COLO829 (cell line): ENCODE data around the gene KRTAP9-2.
"Not testable (repeated sequence)": the region's sequence is repeated elsewhere in the genome, so short reads cannot be mapped to it uniquely, and the experiment has no call there.

Source experiments
- DNase-seq: peaks from one replicate; pipeline ENCODE4 v3.0.0; 2012; ENCODE audit warnings: low spot score

Gene KRTAP9-2

GRCh38 chr17:41237116-41237515, 10.7 kb downstream of the KRTAP9-2 start:
- not testable (repeated sequence) for DNase-seq

- not testable (repeated sequence) for DNase-seq
These were observed 11.5 kb downstream of the KRTAP9-2 start, which contains the start of gene KRTAP9-8 for GRCh38 chr17:41237949-41238437. Gene KRTAP9-8, plus strand, starts transcription at chr17:41237999. Its CDS starts 53 bp downstream, at chr17:41238052.

- DNase-seq, result not testable (repeated sequence)
These were observed 20.7 kb downstream of the KRTAP9-2 start for GRCh38 chr17:41246995-41247787.

GRCh38 chr17:41249637-41250240, 23.3 kb downstream of the KRTAP9-2 start, which contains the start of gene KRTAP9-4:
Gene KRTAP9-4, plus strand, starts transcription at chr17:41249687. Its CDS starts 34 bp downstream, at chr17:41249721.
- DNase-seq, result not testable (repeated sequence)

- no peak for DNase-seq
These were observed 24.8 kb downstream of the KRTAP9-2 start for GRCh38 chr17:41251261-41251660.

GRCh38 chr17:41254861-41255260, 28.4 kb downstream of the KRTAP9-2 start:
- DNase-seq, result no peak

- not testable (repeated sequence) for DNase-seq
These were observed 29.2 kb downstream of the KRTAP9-2 start, which contains the start of gene KRTAP9-9 for GRCh38 chr17:41255381-41256290. Gene KRTAP9-9, plus strand, starts transcription at chr17:41255384.

GRCh38 chr17:41256291-41256685, 29.8 kb downstream of the KRTAP9-2 start:
- no peak for DNase-seq

GRCh38 chr17:41258406-41258805, 32.0 kb downstream of the KRTAP9-2 start:
- DNase-seq, result no peak

GRCh38 chr17:41263212-41263611, 36.8 kb downstream of the KRTAP9-2 start:
- DNase-seq, result no peak

- no peak for DNase-seq
These were observed 38.2 kb downstream of the KRTAP9-2 start for GRCh38 chr17:41264599-41264998.

- no peak for DNase-seq
These were observed 38.6 kb downstream of the KRTAP9-2 start, which contains the start of gene KRTAP9-6 for GRCh38 chr17:41265078-41265477. Gene KRTAP9-6, plus strand, starts transcription at chr17:41265378. Its CDS starts 0 bp downstream, at chr17:41265378.

GRCh38 chr17:41267711-41268110, 41.3 kb downstream of the KRTAP9-2 start:
- no peak for DNase-seq

GRCh38 chr17:41271323-41271722, 44.9 kb downstream of the KRTAP9-2 start:
- not testable (repeated sequence) for DNase-seq

GRCh38 chr17:41271858-41272257, 45.4 kb downstream of the KRTAP9-2 start:
- no peak for DNase-seq

GRCh38 chr17:41275648-41276190, 49.3 kb downstream of the KRTAP9-2 start, which contains the start of gene KRTAP9-7:
Gene KRTAP9-7, plus strand, starts transcription at chr17:41275698. Its CDS starts 0 bp downstream, at chr17:41275698.
- not testable (repeated sequence) for DNase-seq
